GM19099 (cell line): ENCODE results near the gene TWIST2.

ENCODE experiments used
- POLR2A ChIP-seq: IDR thresholded peaks from 3 replicates; pipeline ENCODE4 v1.6.1; 2011; ENCODE audit warnings: low read depth; ENCODE audit not compliant: insufficient read length; ENCODE audit errors: extremely low read depth

The TWIST2 gene

GRCh38 chr2:238873841-238874240 lies 26.0 kb downstream of the TWIST2 start:
- no peak for TF ChIP-seq POLR2A

- TF ChIP-seq POLR2A: no peak
These were observed 26.6 kb downstream of the TWIST2 start for GRCh38 chr2:238874330-238875050.

- TF ChIP-seq POLR2A: no peak
These were observed 27.2 kb downstream of the TWIST2 start for GRCh38 chr2:238875101-238875470.

- no peak for TF ChIP-seq POLR2A
These were observed 27.8 kb downstream of the TWIST2 start for GRCh38 chr2:238875471-238876231.

GRCh38 chr2:238876232-238876630 lies 28.3 kb downstream of the TWIST2 start:
- TF ChIP-seq POLR2A: no peak

GRCh38 chr2:238878051-238878735 lies 30.3 kb downstream of the TWIST2 start:
- no peak for TF ChIP-seq POLR2A

GRCh38 chr2:238879043-238879442 lies 31.2 kb downstream of the TWIST2 start:
- no peak for TF ChIP-seq POLR2A

- no peak for TF ChIP-seq POLR2A
These were observed 31.9 kb downstream of the TWIST2 start for GRCh38 chr2:238879621-238880377.

- TF ChIP-seq POLR2A: no peak
These were observed 33.6 kb downstream of the TWIST2 start for GRCh38 chr2:238881353-238882081.

GRCh38 chr2:238882082-238882755 lies 34.3 kb downstream of the TWIST2 start:
- TF ChIP-seq POLR2A: no peak

- TF ChIP-seq POLR2A: no peak
These were observed 35.6 kb downstream of the TWIST2 start for GRCh38 chr2:238883421-238883901.

- TF ChIP-seq POLR2A: no peak
These were observed 36.4 kb downstream of the TWIST2 start for GRCh38 chr2:238884122-238884811.

GRCh38 chr2:238884812-238885408 lies 37.0 kb downstream of the TWIST2 start:
- no peak for TF ChIP-seq POLR2A
